Measurements from ENCODE around the gene ATG7. TPM values are rescaled to one million over a fixed set of nuclear protein-coding genes. Genes with fewer than 3 reads are reported as not detected.
A peak's percentile ranks its signal among the peaks of the same experiment; 100 is the strongest.

Gene ATG7
- total and polyA plus RNA-seq, 8 donors = 25.0 to 73.3 (median 29.6) TPM

DNA sequence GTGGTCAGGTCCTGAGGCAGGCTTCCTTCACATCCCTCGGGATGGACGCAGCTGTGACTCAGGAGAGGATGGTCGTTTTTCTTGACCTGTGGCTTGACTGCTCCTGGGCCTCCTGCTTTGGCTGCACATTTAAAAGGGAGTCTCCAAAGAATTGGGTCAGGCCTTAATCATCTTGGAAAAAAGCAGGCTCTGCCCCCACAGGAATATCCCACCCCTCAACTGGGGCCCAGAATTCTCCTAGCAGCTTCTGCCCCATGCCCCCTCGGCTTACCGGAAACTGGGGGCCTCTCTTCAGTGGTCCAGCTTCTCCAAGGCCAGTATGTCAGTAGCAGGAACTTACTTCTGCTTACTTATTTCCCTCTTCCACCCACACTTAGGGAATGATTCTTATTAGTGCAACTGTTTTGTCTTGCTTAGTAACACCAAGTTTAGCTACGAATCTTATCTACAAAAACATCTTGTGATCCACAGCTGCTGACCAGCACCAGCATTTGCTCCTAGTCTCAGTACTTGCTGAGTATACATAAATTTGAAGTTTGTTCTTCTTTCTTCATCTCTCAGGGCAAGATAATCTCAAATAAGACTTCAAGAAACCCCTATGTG lies 35.7 kb downstream of the ATG7 start:
- no peaks in the 10 kb centered on the region for H3K27me3 ChIP-seq
- TF ChIP-seq, protein P1, sequence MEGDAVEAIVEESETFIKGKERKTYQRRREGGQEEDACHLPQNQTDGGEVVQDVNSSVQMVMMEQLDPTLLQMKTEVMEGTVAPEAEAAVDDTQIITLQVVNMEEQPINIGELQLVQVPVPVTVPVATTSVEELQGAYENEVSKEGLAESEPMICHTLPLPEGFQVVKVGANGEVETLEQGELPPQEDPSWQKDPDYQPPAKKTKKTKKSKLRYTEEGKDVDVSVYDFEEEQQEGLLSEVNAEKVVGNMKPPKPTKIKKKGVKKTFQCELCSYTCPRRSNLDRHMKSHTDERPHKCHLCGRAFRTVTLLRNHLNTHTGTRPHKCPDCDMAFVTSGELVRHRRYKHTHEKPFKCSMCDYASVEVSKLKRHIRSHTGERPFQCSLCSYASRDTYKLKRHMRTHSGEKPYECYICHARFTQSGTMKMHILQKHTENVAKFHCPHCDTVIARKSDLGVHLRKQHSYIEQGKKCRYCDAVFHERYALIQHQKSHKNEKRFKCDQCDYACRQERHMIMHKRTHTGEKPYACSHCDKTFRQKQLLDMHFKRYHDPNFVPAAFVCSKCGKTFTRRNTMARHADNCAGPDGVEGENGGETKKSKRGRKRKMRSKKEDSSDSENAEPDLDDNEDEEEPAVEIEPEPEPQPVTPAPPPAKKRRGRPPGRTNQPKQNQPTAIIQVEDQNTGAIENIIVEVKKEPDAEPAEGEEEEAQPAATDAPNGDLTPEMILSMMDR (IDR thresholded peaks at IDR 0.05) = no peak
- no peak overlapping the region for H3K4me3 ChIP-seq
- H3K4me1 ChIP-seq = peaks cover 3 to 26% of the 10 kb centered on the region in 2 donors
- H3K36me3 ChIP-seq = peaks cover 0 to 81% of the 10 kb centered on the region in 2 donors
- intact Hi-C loops (cut with DNase I) = no loop called here
- ATAC-seq = peak; percentile 51
- H3K9me3 ChIP-seq = no peaks in the 10 kb centered on the region
- peak overlapping the region; percentile 24 to 35 for H3K27ac ChIP-seq
- peak in 1 of 4 donors; percentile 41 for DNase-seq

DNA sequence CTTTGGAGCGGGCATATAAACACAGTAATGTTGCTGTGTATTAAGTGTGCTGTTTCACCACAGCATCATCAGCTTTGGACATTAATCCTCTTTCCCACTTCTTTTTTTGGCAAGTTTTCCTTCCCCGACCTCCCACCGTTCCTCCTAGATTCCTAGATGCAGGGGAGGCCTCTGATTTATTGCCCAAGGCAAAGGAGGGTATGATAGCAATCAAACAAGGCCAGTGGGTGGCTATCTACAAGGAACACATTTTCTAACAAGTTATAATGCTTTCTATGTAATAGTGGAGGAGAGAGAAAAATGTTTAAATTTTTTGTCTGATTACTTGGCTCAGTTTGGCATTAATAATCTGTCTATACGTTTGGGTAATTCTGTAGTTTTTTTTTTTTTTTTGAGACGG lies 38.1 kb downstream of the ATG7 start:
- TF ChIP-seq, protein P1 (IDR thresholded peaks at IDR 0.05) = no peak
- Histone ChIP-seq H3K4me1 (peaks cover 3 to 16% of the 10 kb centered on the region in 2 donors), H3K36me3 (peaks cover 0 to 96% of the 10 kb centered on the region in 2 donors), H3K4me3 (no peak overlapping the region), H3K9me3 (no peaks in the 10 kb centered on the region), H3K27me3 (no peaks in the 10 kb centered on the region), H3K27ac (no peak overlapping the region)
- ATAC-seq (no peak), DNase-seq (no peak)
- intact Hi-C loops (cut with DNase I) = no loop called here

DNA sequence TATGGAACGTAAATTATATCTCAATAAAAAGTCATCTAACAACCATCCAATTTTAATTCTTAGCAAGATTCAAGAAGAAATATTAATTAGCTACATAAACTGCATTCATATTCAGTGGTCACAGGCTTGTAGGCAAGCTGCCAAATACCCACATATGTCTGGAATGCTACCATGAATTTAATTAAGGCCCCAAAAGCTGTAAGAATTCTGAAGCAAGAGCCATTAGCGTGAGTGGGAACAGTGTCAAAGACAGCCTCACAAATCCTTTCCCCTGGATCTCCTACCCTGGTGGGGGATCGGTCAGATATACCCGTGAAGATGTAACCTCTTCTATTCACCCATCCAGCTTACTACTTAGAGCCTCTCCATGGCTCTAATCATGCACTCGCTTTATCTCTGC lies 40.0 kb downstream of the ATG7 start:
- TF ChIP-seq, protein P1 (IDR thresholded peaks at IDR 0.05) = no peak
- no peak overlapping the region for H3K4me3 ChIP-seq
- H3K9me3 ChIP-seq = no peaks in the 10 kb centered on the region
- no peaks in the 10 kb centered on the region for H3K27me3 ChIP-seq
- no peak for ATAC-seq
- H3K27ac ChIP-seq = no peak overlapping the region
- DNase-seq = no peak
- peaks cover 3 to 99% of the 10 kb centered on the region in 2 donors for H3K36me3 ChIP-seq
- intact Hi-C loops (cut with DNase I) = no loop called here
- peaks cover 0 to 7% of the 10 kb centered on the region in 2 donors for H3K4me1 ChIP-seq

DNA sequence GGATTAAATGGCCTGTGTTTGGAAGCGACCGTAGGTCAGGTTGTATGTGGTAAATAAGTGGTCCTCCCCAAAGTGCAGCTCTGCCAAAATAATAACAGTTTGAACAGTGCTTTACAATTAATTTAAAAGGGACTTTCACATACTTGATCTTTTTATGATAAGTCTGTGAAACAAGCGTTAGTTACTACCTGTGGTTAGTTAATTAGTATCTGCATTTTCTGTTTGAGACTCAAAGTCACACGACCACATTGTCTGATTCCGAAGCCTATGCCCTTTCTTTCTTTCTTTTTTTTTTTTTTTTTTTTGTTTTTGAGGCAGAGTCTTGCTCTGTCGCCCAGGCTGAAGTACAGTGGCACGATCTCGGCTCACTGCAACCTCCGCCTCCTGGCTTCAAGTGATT lies 45.1 kb downstream of the ATG7 start:
- Histone ChIP-seq H3K4me3 (no peak overlapping the region), H3K9me3 (no peaks in the 10 kb centered on the region), H3K36me3 (peaks cover 3 to 100% of the 10 kb centered on the region in 2 donors), H3K27ac (no peak overlapping the region), H3K4me1 (no peaks in the 10 kb centered on the region), H3K27me3 (no peaks in the 10 kb centered on the region)
- no peak for DNase-seq
- intact Hi-C loops (cut with DNase I) = no loop called here
- TF ChIP-seq, protein P1 (IDR thresholded peaks at IDR 0.05) = no peak
- no peak for ATAC-seq

DNA sequence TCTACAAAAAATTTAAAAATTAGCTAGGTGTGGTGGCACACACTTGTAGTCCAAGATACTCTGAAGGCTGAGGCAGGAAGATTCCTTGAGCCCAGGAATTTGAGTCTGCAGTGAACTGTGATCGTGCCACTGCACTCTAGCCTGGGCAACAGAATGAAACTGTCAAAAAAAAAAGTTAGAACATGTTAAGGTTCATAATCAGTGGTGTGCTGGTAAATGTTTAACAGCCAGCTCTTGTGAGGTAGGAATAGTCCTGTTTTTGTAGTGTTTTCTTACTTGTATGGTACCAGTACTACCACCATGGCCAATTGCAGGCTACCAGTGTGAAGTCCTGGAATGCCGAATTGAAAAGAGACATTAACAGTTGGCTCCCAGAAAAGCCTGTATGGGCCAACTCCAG lies 50.7 kb downstream of the ATG7 start:
- Histone ChIP-seq H3K27ac (peak overlapping the region; percentile 16 to 21), H3K9me3 (no peaks in the 10 kb centered on the region), H3K4me3 (no peak overlapping the region), H3K27me3 (no peaks in the 10 kb centered on the region), H3K4me1 (no peaks in the 10 kb centered on the region), H3K36me3 (peaks cover 0 to 97% of the 10 kb centered on the region in 2 donors)
- intact Hi-C loops (cut with DNase I) = no loop called here
- DNase-seq (no peak), ATAC-seq (no peak)
- TF ChIP-seq, protein P1 (IDR thresholded peaks at IDR 0.05) = no peak
